Liver (tissue), 9 donors: ENCODE results near the gene ADAM10. TPM values are rescaled to one million over a fixed set of nuclear protein-coding genes. Genes with fewer than 3 reads are reported as not detected.

Experiments
- DNase-seq: peaks from one replicate; pipeline ENCODE4 v3.0.0-alpha.2; 2017; ENCODE audit warnings: low spot score
- H3K27ac ChIP-seq, 2 donors: one replicate each; pipeline ENCODE4 v1.7.0; 2013; ENCODE audit warnings: inconsistent platforms in 2 of 2, low read length in 2 of 2, control low read depth in 1 of 2, low read depth in 1 of 2, mild to moderate bottlenecking in 1 of 2
- H3K27me3 ChIP-seq, 4 donors: one replicate each; pipeline versions ENCODE4 v1.6.1 to v1.7.0; 2013; ENCODE audit warnings: low read length in 3 of 4, inconsistent platforms in 1 of 4, mild to moderate bottlenecking in 1 of 4, moderate library complexity in 1 of 4; ENCODE audit not compliant: control insufficient read depth in 4 of 4, insufficient read depth in 4 of 4
- H3K36me3 ChIP-seq, 4 donors: one replicate each; pipeline versions ENCODE4 v1.6.1 to v1.7.0; 2013; ENCODE audit warnings: low read length in 3 of 4, mild to moderate bottlenecking in 3 of 4, low read depth in 1 of 4, moderate library complexity in 1 of 4; ENCODE audit not compliant: control insufficient read depth in 4 of 4, insufficient read depth in 3 of 4
- H3K4me1 ChIP-seq, 4 donors: one replicate each; pipeline versions ENCODE4 v1.6.1 to v1.7.0; 2013; ENCODE audit warnings: low read length in 3 of 4, mild to moderate bottlenecking in 3 of 4, moderate library complexity in 1 of 4; ENCODE audit not compliant: control insufficient read depth in 4 of 4, insufficient read depth in 4 of 4
- H3K4me3 ChIP-seq, 3 donors: one replicate each; pipeline versions ENCODE4 v1.6.1 to v1.7.0; 2013; ENCODE audit warnings: low read length in 3 of 3, control low read depth in 1 of 3, low read depth in 1 of 3, mild to moderate bottlenecking in 1 of 3
- H3K9ac ChIP-seq, 2 donors: one replicate each; pipeline ENCODE4 v1.7.0; 2013; ENCODE audit warnings: low read length in 2 of 2, mild to moderate bottlenecking in 2 of 2, moderate library complexity in 2 of 2, control low read depth in 1 of 2, low read depth in 1 of 2
- H3K9me3 ChIP-seq, 4 donors: one replicate each; pipeline versions ENCODE4 v1.6.1 to v1.7.0; 2013; ENCODE audit warnings: low read length in 3 of 4; ENCODE audit not compliant: control insufficient read depth in 4 of 4
- CTCF ChIP-seq: fragments of 150-350 bp; IDR thresholded peaks from 2 replicates; pipeline ENCODE4 v1.5.1; 2017; ENCODE audit warnings: improper control_type of control experiment, low read depth, low read length; ENCODE audit not compliant: missing input control
- EGR1 ChIP-seq, 2 donors: IDR thresholded peaks; 2 replicates each; pipeline ENCODE4 v1.6.1; 2016 to 2018; ENCODE audit warnings: antibody characterized with exemption in 2 of 2, low read depth in 2 of 2
- FOXA1 ChIP-seq: IDR thresholded peaks from 2 replicates; pipeline ENCODE4 v1.6.1; 2016; ENCODE audit warnings: antibody characterized with exemption
- FOXA2 ChIP-seq: IDR thresholded peaks from 2 replicates; pipeline ENCODE4 v1.6.1; 2016; ENCODE audit warnings: antibody characterized with exemption
- GABPA ChIP-seq, 2 donors: IDR thresholded peaks in 1 of 2; conservative IDR thresholded peaks in 1 of 2; 2 replicates each; pipeline ENCODE4 v1.6.1; 2016; ENCODE audit warnings: antibody characterized with exemption in 2 of 2, mild to moderate bottlenecking in 1 of 2, moderate library complexity in 1 of 2
- HNF4A ChIP-seq, 2 donors: conservative IDR thresholded peaks; 2 replicates each; pipeline ENCODE4 v1.6.1; 2016; ENCODE audit warnings: antibody characterized with exemption in 2 of 2, mild to moderate bottlenecking in 2 of 2
- HNF4G ChIP-seq: IDR thresholded peaks from 2 replicates; pipeline ENCODE4 v1.6.1; 2016; ENCODE audit warnings: antibody characterized with exemption
- JUND ChIP-seq, 2 donors: IDR thresholded peaks; 2 replicates each; pipeline ENCODE4 v1.6.1; 2016; ENCODE audit warnings: antibody characterized with exemption in 2 of 2
- MAX ChIP-seq: IDR thresholded peaks from 2 replicates; pipeline ENCODE4 v1.6.1; 2016; ENCODE audit warnings: antibody characterized with exemption
- NR2F2 ChIP-seq: IDR thresholded peaks from 2 replicates; pipeline ENCODE4 v1.6.1; 2016; ENCODE audit warnings: antibody characterized with exemption
- RAD21 ChIP-seq, 2 donors: IDR thresholded peaks; 2 replicates each; pipeline ENCODE4 v1.6.1; 2016; ENCODE audit warnings: antibody characterized with exemption in 2 of 2, mild to moderate bottlenecking in 2 of 2
- RXRA ChIP-seq, 2 donors: IDR thresholded peaks; 2 replicates each; pipeline ENCODE4 v1.6.1; 2017 to 2018; ENCODE audit warnings: antibody characterized with exemption in 2 of 2, mild to moderate bottlenecking in 1 of 2
- SP1 ChIP-seq: IDR thresholded peaks from 2 replicates; pipeline ENCODE4 v1.6.1; 2018; ENCODE audit warnings: antibody characterized with exemption, mild to moderate bottlenecking
- TAF1 ChIP-seq: conservative IDR thresholded peaks from 2 replicates; pipeline ENCODE4 v1.6.1; 2016; ENCODE audit warnings: antibody characterized with exemption, mild to moderate bottlenecking
- YY1 ChIP-seq: IDR thresholded peaks from 2 replicates; pipeline ENCODE4 v1.6.1; 2016; ENCODE audit warnings: antibody characterized with exemption, mild to moderate bottlenecking
- ZBTB33 ChIP-seq: IDR thresholded peaks from 2 replicates; pipeline ENCODE4 v1.6.1; 2016; ENCODE audit warnings: antibody characterized with exemption
- WGBS: extraction: QIAGEN DNeasy Blood & Tissue Kit; methylation state at CpG from one replicate; pipeline ENCODE4 v1.1.7; 2013; 5-methylcytosine and 5-hydroxymethylcytosine counted together
- polyA plus RNA-seq, 2 donors: library from polyadenylated mRNA; stranded (reverse) in 1 of 2; unstranded in 1 of 2; fragments of 200-250 nt in 1 of 2; fragments of >200 nt in 1 of 2; fragmentation: Nextera tagmentation in 1 of 2; extraction: Ambion mirVana in 1 of 2; gene quantifications; one replicate each; pipeline versions ENCODE4 v1.2.1 to v1.2.3, GENCODE V29; 2013 to 2015
- total RNA-seq, 2 donors: library from RNA; depleted of rRNA; stranded (reverse); fragments of >200 nt; gene quantifications; one replicate each; pipeline ENCODE4 v1.2.3, GENCODE V29; 2014
- TF ChIP-seq, protein P1 (sequence below): IDR thresholded peaks from 2 replicates; pipeline ENCODE4 v1.6.1; 2016; ENCODE audit warnings: antibody characterized with exemption, mild to moderate bottlenecking
- TF ChIP-seq, protein P2 (sequence below): IDR thresholded peaks from 2 replicates; pipeline ENCODE4 v1.6.1; 2016; ENCODE audit warnings: antibody characterized with exemption
- donor health status: healthy.
- donor health status: healthy.
- donor health status: healthy.
- donor health status: healthy.
- donor health status: healthy.

Gene ADAM10
- total and polyA plus RNA-seq, 4 donors, result 12.6 to 55.6 (median 34.6) TPM

- DNase-seq, result no peak
These were observed 178.0 kb downstream of the ADAM10 start for GRCh38 chr15:58571491-58571890.

More at GRCh38 chr15:58571491-58571890, 178.0 kb downstream of the ADAM10 start:
- no peak overlapping the region for H3K4me3 ChIP-seq
- 75% methylated on average over 6 of the region's 6 CpGs for WGBS
- H3K36me3 ChIP-seq, result no peaks in the 10 kb centered on the region
- no peak overlapping the region for H3K27ac ChIP-seq
- peaks cover 0 to 10% (median 3%) of the 10 kb centered on the region in 4 donors for H3K4me1 ChIP-seq
- TF ChIP-seq HNF4G (no peak), CTCF (no peak), FOXA2 (no peak), ZBTB33 (no peak), RXRA (IDR thresholded peaks at IDR 0.05) (no peak), RAD21 (IDR thresholded peaks at IDR 0.05) (no peak), TAF1 (no peak), FOXA1 (no peak), YY1 (no peak), HNF4A (conservative IDR thresholded peaks at IDR 0.05) (no peak), SP1 (no peak), NR2F2 (no peak), GABPA (IDR thresholded peaks at IDR 0.05 in 1 of 2, conservative IDR thresholded peaks at IDR 0.05 in 1 of 2) (no peak), MAX (no peak), EGR1 (IDR thresholded peaks at IDR 0.05; ENCODE audit: low read depth in 2 of 2) (no peak), JUND (IDR thresholded peaks at IDR 0.05) (no peak)
- TF ChIP-seq, protein P1, sequence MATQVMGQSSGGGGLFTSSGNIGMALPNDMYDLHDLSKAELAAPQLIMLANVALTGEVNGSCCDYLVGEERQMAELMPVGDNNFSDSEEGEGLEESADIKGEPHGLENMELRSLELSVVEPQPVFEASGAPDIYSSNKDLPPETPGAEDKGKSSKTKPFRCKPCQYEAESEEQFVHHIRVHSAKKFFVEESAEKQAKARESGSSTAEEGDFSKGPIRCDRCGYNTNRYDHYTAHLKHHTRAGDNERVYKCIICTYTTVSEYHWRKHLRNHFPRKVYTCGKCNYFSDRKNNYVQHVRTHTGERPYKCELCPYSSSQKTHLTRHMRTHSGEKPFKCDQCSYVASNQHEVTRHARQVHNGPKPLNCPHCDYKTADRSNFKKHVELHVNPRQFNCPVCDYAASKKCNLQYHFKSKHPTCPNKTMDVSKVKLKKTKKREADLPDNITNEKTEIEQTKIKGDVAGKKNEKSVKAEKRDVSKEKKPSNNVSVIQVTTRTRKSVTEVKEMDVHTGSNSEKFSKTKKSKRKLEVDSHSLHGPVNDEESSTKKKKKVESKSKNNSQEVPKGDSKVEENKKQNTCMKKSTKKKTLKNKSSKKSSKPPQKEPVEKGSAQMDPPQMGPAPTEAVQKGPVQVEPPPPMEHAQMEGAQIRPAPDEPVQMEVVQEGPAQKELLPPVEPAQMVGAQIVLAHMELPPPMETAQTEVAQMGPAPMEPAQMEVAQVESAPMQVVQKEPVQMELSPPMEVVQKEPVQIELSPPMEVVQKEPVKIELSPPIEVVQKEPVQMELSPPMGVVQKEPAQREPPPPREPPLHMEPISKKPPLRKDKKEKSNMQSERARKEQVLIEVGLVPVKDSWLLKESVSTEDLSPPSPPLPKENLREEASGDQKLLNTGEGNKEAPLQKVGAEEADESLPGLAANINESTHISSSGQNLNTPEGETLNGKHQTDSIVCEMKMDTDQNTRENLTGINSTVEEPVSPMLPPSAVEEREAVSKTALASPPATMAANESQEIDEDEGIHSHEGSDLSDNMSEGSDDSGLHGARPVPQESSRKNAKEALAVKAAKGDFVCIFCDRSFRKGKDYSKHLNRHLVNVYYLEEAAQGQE, result no peak
- TF ChIP-seq, protein P2, sequence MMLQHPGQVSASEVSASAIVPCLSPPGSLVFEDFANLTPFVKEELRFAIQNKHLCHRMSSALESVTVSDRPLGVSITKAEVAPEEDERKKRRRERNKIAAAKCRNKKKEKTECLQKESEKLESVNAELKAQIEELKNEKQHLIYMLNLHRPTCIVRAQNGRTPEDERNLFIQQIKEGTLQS, result no peak
- no peaks in the 10 kb centered on the region for H3K27me3 ChIP-seq
- no peak overlapping the region for H3K9ac ChIP-seq
- H3K9me3 ChIP-seq, result no peaks in the 10 kb centered on the region
